NCI-H146 (cell line): ENCODE results near the gene CAMTA1.
A peak's percentile ranks its signal among the peaks of the same experiment; 100 is the strongest.
"Not testable (repeated sequence)": the region's sequence is repeated elsewhere in the genome, so short reads cannot be mapped to it uniquely, and the experiment has no call there.

Source experiments
- DNase-seq: peaks from one replicate; lab custom pipeline; 2025; lab: John Stamatoyannopoulos, UW

The CAMTA1 gene

DNA sequence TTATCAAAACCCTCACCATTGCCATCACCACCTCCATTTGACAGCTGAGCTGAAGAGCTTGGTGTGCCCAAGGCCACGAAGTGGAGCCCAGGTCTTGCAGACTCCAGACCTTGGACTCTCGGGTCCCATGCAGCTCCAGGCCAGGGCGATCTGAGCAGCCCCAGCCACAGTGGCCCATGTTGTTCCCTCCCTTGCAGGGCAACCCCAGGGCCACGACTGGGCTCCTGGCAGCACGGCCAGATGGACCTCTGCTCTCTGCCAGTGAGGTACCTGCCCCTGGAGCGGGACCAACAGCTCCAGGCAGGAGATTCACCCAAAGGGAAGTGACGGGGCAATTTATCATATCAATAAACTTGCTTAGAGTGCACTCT lies 803.2 kb downstream of the CAMTA1 start:
- no peak for DNase-seq

- DNase-seq, result no peak
These were observed 804.0 kb downstream of the CAMTA1 start for GRCh38 chr1:7589080-7589735.

GRCh38 chr1:7589774-7590425 lies 804.6 kb downstream of the CAMTA1 start:
- DNase-seq, result no peak

GRCh38 chr1:7590426-7590790 lies 805.2 kb downstream of the CAMTA1 start:
- DNase-seq, result no peak

- no peak for DNase-seq
These were observed 806.3 kb downstream of the CAMTA1 start for GRCh38 chr1:7591565-7591964.

- DNase-seq, result no peak
These were observed 807.0 kb downstream of the CAMTA1 start for GRCh38 chr1:7592120-7592798.

DNA sequence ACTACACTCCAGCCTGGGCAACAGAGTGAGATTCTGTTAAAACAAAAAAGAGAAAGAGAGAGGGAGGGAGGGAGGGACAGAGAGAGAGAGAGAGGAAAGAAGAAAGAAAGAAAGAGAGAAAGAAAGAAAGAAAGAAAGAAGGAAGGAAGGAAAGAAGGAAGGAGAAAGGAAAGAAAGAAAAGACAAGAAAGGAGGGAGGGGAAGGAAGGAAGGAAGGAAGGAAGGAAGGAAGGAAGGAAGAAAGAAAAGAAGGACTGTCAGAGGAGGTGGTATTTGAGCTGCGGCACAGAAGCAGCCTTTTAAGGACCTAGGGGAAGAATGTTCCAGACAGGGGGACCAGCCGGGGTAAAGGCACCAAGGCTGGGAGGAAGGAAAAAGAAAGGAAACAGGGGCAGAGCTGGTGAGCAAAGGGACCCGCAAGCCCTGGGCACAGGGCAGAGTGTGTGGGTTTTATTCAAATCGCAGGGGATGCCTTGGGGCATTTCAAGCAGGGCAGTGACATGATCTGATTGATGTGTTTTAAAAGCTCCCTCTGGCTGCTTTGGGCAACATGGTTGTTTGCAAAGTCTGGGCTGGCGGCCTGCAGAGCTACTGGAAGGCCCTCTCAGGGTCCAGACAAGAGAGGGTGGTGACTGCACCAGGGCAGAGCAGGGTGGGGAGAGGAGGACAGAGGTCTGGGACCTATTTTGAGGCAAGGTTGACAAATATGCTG lies 808.9 kb downstream of the CAMTA1 start:
- peak; percentile 20 for DNase-seq

DNA sequence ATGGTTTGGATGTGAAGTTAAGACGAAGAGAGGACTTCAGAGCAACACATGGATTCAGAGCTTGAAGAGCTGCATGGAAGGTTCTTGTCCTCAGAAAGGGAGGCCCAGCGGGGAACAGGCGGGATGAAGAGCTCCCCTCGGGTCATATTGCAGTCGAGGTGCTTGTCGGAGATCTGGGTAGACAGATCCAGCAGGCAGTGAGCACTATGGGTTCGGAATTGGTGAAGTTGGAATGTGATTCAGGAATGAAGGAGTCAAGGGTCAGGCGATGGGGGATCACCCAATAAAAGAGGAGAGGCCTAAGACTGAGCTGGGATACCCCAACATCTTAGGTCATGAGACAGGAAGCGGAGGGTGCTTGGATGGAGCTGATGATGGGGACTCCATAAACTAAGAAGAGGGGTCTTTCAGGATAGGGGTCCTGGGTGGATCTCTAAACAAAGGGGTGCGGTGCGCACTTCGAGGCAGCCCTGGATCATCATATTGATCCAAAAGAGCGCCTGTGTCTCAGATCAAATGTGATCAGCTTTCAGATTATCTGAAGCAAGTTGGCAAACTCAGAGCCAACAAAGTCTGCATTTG lies 809.6 kb downstream of the CAMTA1 start:
- no peak for DNase-seq

DNA sequence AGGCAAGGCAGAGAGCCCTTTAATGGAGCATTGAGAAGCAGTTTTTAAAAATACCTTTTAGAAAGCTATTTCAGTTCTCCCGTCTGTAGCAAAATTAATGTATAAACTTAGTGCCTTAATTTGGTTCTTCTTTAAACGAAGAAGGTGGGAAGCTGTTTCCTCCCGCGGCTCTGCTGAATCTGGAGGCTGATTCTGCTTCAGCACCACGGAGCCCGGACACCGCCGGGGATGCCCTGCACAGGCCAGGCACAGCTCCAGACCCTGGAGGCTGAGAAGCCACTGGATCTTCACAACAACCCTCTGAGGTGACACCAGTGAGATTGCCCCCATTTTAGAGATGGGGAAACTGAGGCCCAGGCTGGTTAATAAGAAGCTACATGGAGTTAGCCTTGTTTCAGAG lies 810.1 kb downstream of the CAMTA1 start:
- no peak for DNase-seq

DNA sequence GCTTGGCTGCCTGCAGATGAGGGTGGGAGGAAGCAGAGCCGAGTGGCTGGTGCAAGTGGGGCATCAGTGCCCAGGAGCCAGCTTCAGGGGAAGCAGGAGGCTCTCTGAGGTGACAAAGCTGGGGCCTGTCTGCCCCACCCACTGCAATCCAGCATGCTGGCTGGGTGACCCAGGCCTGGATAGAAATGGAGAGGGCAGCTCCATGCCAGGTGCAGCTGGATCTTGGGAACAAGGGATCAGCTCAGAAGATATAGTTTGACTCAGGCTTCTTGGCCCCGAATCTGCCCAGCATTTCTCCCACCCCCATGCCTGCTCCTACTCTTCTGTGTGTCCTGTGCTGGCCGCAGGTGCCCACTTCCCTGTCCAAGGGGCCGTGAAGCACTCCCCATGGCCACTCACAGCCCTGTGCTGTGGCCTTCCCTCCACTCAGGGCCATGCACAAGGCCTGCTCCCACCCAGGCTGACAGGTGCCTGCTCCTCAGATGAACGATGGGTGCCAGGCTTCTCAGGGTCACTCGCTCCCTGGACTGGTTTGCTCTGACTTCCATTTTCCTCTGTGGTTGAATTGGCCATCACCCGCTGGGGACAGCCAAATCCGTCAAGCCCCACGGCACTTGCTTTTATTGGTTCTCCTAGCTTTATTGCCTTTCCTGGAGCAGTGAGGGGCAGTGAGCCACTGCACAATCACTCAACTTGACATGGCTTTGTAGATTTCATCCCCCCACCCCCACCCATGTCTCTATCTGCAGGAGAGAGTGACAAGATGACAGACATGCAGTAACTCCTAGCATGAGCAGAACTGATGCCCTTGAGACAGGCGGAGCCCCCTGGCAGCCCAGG lies 811.1 kb downstream of the CAMTA1 start:
- DNase-seq, result no peak

GRCh38 chr1:7598058-7598457 lies 812.8 kb downstream of the CAMTA1 start:
- not testable (repeated sequence) for DNase-seq

GRCh38 chr1:7604906-7605305 lies 819.7 kb downstream of the CAMTA1 start:
- not testable (repeated sequence) for DNase-seq

DNA sequence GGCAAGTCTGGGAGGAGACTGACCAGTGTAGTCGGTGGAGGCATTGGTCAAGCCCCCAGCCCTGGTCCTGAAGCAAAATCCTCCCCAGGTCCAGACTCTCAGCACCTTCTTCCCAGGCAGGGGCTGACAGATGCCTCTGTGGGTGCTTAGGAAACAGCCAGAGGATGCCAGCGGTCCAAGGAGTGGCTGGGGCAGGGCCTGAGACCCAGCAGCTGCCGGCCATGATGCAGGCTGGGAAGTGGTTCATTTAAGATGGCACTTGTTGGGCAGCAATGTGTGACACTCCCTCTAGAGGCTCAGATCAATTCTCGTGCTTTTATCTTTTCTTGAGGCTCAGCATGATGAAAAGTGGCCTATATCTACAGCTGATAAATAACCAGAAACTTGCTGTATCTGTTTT lies 820.8 kb downstream of the CAMTA1 start:
- no peak for DNase-seq

DNA sequence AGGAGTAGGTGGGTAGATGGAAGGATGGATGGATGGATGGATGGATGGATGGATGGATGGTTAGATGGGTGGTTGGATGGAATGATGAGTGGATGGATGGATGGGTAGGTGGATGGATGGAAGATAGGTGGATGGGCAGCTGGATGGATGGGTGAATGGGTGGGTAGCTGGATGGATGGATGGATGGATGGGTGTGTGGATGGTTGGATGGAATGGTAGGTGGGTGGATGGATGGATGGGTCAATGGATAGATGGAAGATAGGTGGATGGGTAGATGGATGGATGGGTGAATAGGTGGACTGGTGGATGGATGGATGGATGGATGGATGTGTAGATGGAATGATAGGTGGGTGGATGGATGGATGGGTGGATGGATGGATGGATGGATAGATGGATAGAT lies 821.8 kb downstream of the CAMTA1 start:
- DNase-seq, result no peak

GRCh38 chr1:7608628-7609305 lies 823.5 kb downstream of the CAMTA1 start:
- DNase-seq, result peak; percentile 46

DNA sequence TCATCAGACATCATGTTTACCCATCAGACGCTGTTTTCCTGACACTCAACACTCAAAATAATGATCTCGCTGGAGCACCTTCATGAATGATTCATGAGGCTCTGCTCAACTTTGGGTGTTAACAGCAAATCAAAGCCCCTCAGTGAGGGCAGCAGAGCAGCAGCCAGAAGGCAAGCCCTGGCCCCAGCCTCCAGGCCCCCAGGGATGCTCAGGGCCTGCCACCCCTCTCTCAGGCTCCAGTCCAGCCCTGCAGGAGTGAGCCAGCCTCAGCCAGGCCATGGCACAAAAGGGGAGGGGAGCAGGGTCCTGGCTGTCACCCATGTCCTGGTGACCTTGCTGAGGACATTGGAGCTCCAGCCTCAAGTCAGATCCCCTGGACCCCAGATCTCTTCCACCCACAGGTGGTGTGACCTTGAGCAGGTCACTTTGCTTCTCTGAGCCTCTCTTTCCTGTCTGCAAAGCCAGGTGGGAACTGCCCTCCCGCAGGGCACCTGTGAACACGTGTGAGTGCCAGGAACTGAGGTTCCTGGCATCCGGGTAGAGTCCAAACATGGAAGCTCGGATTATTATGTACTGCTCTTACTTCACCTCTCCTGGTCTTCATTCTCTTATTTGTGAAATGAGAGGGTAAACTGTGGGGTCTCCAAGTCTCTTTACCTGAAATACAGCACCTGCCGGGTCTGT lies 824.2 kb downstream of the CAMTA1 start:
- DNase-seq, result peak; percentile 76

DNA sequence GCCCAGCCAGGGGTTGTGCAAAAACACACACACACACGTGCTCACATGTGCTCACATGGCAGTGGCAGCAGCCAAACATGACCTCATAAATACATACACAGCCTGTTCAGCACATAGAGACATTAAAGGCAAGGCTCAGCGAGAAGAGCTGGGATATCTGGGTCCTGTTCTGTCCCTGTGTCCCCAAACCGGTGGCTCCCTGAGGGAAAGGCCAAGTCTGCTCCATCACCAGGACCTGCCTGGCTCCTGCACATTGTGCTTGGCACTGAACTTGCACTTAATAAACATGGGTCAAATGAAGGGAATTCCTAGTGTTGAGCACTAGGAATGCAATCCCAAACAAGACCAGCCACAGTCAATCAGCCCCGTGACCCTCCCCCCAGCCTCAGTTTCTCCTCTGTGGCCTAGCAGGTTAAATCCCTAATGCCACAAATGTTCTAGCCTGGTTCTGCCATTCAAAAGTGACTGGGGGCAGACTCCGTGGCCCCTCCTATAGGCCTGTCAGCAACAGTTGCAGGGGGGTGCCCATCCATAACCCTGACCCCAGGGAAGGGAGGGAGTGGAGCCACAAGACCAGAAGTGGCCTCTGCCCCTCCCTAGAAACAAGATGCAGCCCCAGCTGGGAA lies 825.0 kb downstream of the CAMTA1 start:
- no peak for DNase-seq

DNA sequence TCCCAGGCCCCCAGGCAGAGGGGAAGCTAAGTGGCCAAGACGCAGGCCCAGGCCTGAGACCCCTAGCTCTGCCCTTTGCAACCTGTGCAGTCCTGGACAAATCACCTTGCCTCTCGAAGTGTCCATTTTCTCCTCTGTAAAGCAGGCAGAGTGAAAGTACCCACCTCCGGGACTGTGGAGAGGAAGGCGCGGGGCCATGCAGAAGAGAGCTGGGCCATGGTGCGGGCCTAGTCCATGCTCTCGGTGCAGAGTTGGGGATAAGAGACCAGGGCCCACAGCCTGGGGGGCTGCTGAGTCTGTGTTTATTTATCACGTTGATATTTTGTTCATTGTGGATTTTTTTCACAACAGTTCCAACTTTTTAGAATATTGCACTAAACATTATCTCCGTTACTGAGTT lies 825.7 kb downstream of the CAMTA1 start:
- DNase-seq, result no peak

- DNase-seq, result no peak
These were observed 826.3 kb downstream of the CAMTA1 start for GRCh38 chr1:7611421-7612010.
